ENCODE data around the gene GPNMB.
"Not testable (repeated sequence)": the region's sequence is repeated elsewhere in the genome, so short reads cannot be mapped to it uniquely, and the experiment has no call there.

GPNMB gene

DNA sequence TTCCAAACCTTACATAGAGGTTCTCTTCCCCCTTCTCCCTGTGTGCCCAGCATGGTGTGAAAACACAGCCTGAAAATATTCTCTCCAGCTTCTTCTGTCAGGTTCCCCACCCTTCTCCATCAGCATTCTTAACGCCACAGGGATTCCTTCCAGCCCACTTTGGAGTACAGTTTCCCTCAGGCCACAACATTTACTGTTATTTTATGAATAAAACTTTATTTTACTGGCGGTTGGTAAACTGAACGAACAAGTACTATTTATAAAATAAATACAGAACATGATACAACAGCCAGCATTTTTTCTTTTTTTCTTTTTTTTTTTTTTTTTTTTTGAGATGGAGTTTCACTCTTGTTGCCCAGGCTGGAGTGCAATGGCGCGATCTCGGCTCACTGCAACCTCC, 31.6 kb upstream of the GPNMB start:
- H3K9me3 Mint-ChIP-seq = no peaks in the 10 kb centered on the region
- no peaks in the 10 kb centered on the region for H3K36me3 Mint-ChIP-seq
- H3K27me3 Mint-ChIP-seq = peaks cover 43% of the 10 kb centered on the region
- CTCF ChIA-PET = no interaction called here
- no peak for DNase-seq
- no peak overlapping the region for H3K4me3 Mint-ChIP-seq
- H3K27ac Mint-ChIP-seq = no peak overlapping the region
- H3K4me1 Mint-ChIP-seq = no peaks in the 10 kb centered on the region

- Mint-ChIP-seq H3K4me3 (no peak overlapping the region), H3K27me3 (peaks cover 43% of the 10 kb centered on the region), H3K36me3 (no peaks in the 10 kb centered on the region), H3K27ac (no peak overlapping the region), H3K9me3 (no peaks in the 10 kb centered on the region), H3K4me1 (no peaks in the 10 kb centered on the region)
- DNase-seq = no peak
- CTCF ChIA-PET = no interaction called here
Observed at GRCh38 chr7:23216021-23216420, 30.6 kb upstream of the GPNMB start.

- H3K4me3 Mint-ChIP-seq = no peak overlapping the region
- no peak overlapping the region for H3K27ac Mint-ChIP-seq
- H3K9me3 Mint-ChIP-seq = no peaks in the 10 kb centered on the region
- H3K36me3 Mint-ChIP-seq = no peaks in the 10 kb centered on the region
- DNase-seq = no peak
- no peaks in the 10 kb centered on the region for H3K4me1 Mint-ChIP-seq
- CTCF ChIA-PET = no interaction called here
- H3K27me3 Mint-ChIP-seq = peaks cover 44% of the 10 kb centered on the region
Observed at GRCh38 chr7:23218196-23218595, 28.4 kb upstream of the GPNMB start.

- H3K36me3 Mint-ChIP-seq = no peaks in the 10 kb centered on the region
- peaks cover 42% of the 10 kb centered on the region for H3K27me3 Mint-ChIP-seq
- no peak overlapping the region for H3K4me3 Mint-ChIP-seq
- no peak overlapping the region for H3K27ac Mint-ChIP-seq
- H3K9me3 Mint-ChIP-seq = no peaks in the 10 kb centered on the region
- no peaks in the 10 kb centered on the region for H3K4me1 Mint-ChIP-seq
- CTCF ChIA-PET = no interaction called here
- DNase-seq = no peak
Observed at GRCh38 chr7:23220690-23221305, 25.8 kb upstream of the GPNMB start.

DNA sequence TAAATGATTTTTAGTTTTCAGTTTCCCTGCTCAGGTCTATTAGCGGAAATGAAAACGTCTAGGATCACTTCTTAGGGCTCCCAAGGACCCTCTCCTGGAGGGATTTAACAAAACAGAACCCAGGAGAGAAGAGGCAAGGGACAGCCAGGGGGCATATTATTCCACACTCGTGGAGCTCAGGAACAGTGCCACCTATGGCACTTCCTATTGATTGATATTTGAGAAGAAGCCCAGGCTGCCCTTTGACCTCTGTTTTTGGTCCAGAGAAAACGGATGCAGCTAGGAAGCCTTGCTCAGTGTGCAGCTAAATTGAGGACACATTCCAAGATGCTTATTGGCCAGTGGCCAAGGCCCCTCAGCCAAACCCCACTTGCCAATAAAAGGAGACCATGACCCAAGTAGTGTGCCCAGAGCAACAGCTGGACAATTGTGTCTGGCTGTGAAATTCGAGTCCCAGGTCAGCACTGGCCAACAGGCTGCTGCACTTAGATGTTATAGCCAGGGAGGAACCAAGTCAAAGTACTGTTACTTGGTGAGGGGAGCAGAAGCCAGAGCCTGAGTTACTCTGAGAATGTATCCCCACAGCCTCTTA, 24.0 kb upstream of the GPNMB start:
- no peak overlapping the region for H3K27ac Mint-ChIP-seq
- H3K4me1 Mint-ChIP-seq = no peaks in the 10 kb centered on the region
- no peak overlapping the region for H3K4me3 Mint-ChIP-seq
- no peaks in the 10 kb centered on the region for H3K9me3 Mint-ChIP-seq
- no peak for DNase-seq
- H3K27me3 Mint-ChIP-seq = peaks cover 31% of the 10 kb centered on the region
- H3K36me3 Mint-ChIP-seq = no peaks in the 10 kb centered on the region
- CTCF ChIA-PET = no interaction called here

GRCh38 chr7:23224364-23224763, 22.2 kb upstream of the GPNMB start:
- CTCF ChIA-PET, H3K36me3 Mint-ChIP-seq, DNase-seq, H3K4me3 Mint-ChIP-seq, H3K4me1 Mint-ChIP-seq, H3K27ac Mint-ChIP-seq, H3K9me3 Mint-ChIP-seq: not testable (repeated sequence)
- H3K27me3 Mint-ChIP-seq = peaks cover 23% of the 10 kb centered on the region

- Mint-ChIP-seq H3K27me3 (peaks cover 17% of the 10 kb centered on the region), H3K36me3 (no peaks in the 10 kb centered on the region), H3K4me1 (no peaks in the 10 kb centered on the region), H3K27ac (no peak overlapping the region), H3K4me3 (no peak overlapping the region), H3K9me3 (no peaks in the 10 kb centered on the region)
- DNase-seq = no peak
- CTCF ChIA-PET = no interaction called here
Observed at GRCh38 chr7:23226844-23227450, 19.6 kb upstream of the GPNMB start.

GRCh38 chr7:23228412-23228811, 18.2 kb upstream of the GPNMB start:
- H3K36me3 Mint-ChIP-seq = no peaks in the 10 kb centered on the region
- CTCF ChIA-PET = no interaction called here
- DNase-seq = no peak
- no peak overlapping the region for H3K27ac Mint-ChIP-seq
- H3K9me3 Mint-ChIP-seq = no peaks in the 10 kb centered on the region
- H3K27me3 Mint-ChIP-seq = peaks cover 6% of the 10 kb centered on the region
- no peaks in the 10 kb centered on the region for H3K4me1 Mint-ChIP-seq
- H3K4me3 Mint-ChIP-seq = no peak overlapping the region

- no peaks in the 10 kb centered on the region for H3K36me3 Mint-ChIP-seq
- no peak for DNase-seq
- H3K4me1 Mint-ChIP-seq = peaks cover 2% of the 10 kb centered on the region
- H3K9me3 Mint-ChIP-seq = no peaks in the 10 kb centered on the region
- no peaks in the 10 kb centered on the region for H3K27me3 Mint-ChIP-seq
- CTCF ChIA-PET = no interaction called here
- no peak overlapping the region for H3K4me3 Mint-ChIP-seq
- no peak overlapping the region for H3K27ac Mint-ChIP-seq
Observed at GRCh38 chr7:23230641-23231101, 15.9 kb upstream of the GPNMB start.

DNA sequence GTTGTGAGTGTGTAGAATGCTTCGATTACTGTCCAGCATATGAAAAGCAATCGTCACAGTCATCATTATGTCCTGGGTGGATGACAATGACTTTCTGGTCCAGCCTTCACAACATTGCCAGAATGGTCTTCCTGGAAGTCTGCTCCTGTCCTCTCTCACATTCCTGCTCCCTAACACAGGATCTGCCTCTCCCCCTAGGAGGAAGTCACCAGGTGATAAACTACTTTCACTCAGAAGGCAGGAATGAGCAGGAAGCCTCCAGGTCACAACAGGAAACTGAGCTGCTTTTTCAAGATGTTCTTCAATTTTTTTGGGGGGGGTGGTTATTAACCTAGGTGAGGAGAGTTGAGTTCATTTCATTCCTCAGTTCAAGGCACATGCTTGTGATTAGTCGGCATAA, 13.6 kb upstream of the GPNMB start:
- Mint-ChIP-seq H3K4me1 (peaks cover 2% of the 10 kb centered on the region), H3K36me3 (no peaks in the 10 kb centered on the region), H3K9me3 (no peaks in the 10 kb centered on the region), H3K27ac (no peak overlapping the region), H3K27me3 (no peaks in the 10 kb centered on the region), H3K4me3 (no peak overlapping the region)
- no peak for DNase-seq
- CTCF ChIA-PET = interaction anchor here (1.0 kb wide), 1 partner anchor 29 kb away, joined by 3 read pairs; no protein-coding TSS in a partner anchor

- Mint-ChIP-seq H3K4me3 (no peak overlapping the region), H3K36me3 (no peaks in the 10 kb centered on the region), H3K4me1 (peaks cover 2% of the 10 kb centered on the region), H3K9me3 (no peaks in the 10 kb centered on the region), H3K27ac (no peak overlapping the region), H3K27me3 (no peaks in the 10 kb centered on the region)
- DNase-seq = no peak
- CTCF ChIA-PET = no interaction called here
Observed at GRCh38 chr7:23234569-23235296, 11.8 kb upstream of the GPNMB start.

GRCh38 chr7:23235813-23236221, 10.8 kb upstream of the GPNMB start:
- Mint-ChIP-seq H3K27ac (no peak overlapping the region), H3K4me1 (peaks cover 2% of the 10 kb centered on the region), H3K36me3 (no peaks in the 10 kb centered on the region), H3K4me3 (no peak overlapping the region), H3K27me3 (no peaks in the 10 kb centered on the region), H3K9me3 (no peaks in the 10 kb centered on the region)
- no peak for DNase-seq
- CTCF ChIA-PET = no interaction called here

- CTCF ChIA-PET = no interaction called here
- Mint-ChIP-seq H3K4me1 (peaks cover 2% of the 10 kb centered on the region), H3K27me3 (no peaks in the 10 kb centered on the region), H3K9me3 (no peaks in the 10 kb centered on the region), H3K27ac (no peak overlapping the region), H3K4me3 (no peak overlapping the region), H3K36me3 (no peaks in the 10 kb centered on the region)
- DNase-seq = no peak
Observed at GRCh38 chr7:23237000-23237399, 9.6 kb upstream of the GPNMB start.

- no peaks in the 10 kb centered on the region for H3K4me1 Mint-ChIP-seq
- no peak overlapping the region for H3K27ac Mint-ChIP-seq
- no peak overlapping the region for H3K4me3 Mint-ChIP-seq
- H3K27me3 Mint-ChIP-seq = peaks cover 7% of the 10 kb centered on the region
- CTCF ChIA-PET = interaction anchor here (0.9 kb wide), 1 partner anchor 23 kb away, joined by 4 read pairs; no protein-coding TSS in a partner anchor
- no peak for DNase-seq
- H3K36me3 Mint-ChIP-seq = no peaks in the 10 kb centered on the region
- no peaks in the 10 kb centered on the region for H3K9me3 Mint-ChIP-seq
Observed at GRCh38 chr7:23238983-23239652, 7.5 kb upstream of the GPNMB start.
